COLO668 (cell line): ENCODE measurements around the gene ATP10B.

Experiments used
- DNase-seq: peaks from one replicate; lab custom pipeline; 2025; ENCODE audit not compliant: unreplicated experiment; lab: John Stamatoyannopoulos, UW

Gene ATP10B

DNA sequence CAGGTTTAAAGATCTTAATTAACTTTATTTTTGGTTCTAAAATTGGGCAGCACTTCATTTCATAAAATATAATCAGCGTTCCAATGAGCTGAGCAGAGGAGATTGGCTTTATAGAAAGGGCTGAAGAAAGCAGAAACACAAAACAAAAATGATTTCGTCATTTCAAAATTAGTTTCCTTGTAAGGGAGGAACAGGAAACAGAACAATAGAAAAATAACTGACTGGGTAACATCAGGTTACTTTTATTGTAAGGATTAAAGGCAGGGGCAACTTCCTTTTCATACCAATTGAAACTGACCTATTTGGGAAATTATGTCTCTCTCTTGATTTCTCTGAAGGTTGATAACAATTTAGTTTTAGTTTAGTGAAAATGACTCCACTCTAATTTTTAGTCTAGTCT, 157.1 kb downstream of the ATP10B start:
- DNase-seq: no peak

DNA sequence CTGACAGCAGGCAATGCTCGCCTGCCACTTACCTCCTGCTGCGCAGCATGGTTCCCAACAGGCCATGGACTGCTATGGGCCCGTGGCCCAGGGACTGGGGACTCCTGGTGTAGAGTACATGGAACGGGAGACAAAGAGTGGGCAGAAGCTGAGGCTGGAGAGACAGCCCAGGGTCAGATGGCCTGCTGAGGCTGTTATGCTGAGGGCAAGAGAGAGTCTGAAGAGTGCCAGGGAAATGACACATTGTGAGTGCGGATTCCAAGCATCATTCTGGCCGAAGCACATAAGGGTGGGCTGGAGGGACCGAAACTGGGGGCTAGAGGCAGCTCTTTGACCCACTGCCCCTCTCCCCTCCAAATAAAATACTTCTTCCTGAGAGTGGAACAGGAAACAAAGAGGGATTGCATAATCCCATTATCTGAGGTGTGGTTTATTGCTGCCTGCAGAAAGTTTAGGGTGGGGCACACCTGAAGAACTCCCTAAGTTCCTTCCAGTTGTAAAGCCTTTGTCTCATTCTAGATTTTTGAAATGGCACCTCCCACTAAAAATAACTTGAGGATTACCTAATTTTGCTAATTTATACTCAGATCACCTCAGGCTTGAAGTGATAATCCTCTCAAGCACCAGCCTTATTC, 158.1 kb downstream of the ATP10B start:
- no peak for DNase-seq

DNA sequence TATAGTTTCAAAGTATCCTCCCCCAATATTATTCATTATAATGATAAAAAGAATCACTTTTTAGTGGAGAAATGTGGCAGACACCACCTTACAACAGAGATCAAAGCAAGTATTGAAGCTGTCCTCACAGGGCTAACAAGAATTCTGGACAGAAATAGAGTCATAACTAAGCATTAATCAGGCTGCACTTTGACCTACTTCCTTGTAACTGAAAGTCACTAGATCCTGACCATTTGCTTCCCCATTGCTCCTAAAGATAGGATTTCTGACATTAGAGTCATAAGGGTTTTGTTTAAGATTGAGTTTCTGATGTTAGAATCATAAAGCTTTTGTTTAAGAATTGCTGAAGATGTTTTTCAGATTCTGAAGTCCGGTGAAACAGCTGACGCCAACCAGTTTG, 159.7 kb downstream of the ATP10B start:
- no peak for DNase-seq

DNA sequence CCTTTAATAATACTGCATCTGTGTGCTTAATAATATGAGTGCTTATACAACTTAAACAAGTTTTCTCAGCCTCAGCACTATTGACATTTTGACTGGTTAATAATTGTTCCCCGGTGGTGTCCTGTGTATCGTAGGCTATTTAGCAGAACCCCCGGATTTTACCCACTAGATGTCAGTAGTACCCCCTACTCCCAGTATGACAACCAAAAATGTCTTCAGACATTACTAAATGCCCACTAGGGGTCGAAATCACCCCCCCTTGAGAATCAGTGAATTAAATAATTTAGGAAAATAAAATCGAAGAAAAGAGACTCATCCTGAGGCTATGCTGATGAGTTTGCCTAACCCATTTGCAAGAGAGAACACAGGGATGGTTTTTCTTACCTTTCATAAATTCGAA, 166.3 kb downstream of the ATP10B start:
- no peak for DNase-seq

DNA sequence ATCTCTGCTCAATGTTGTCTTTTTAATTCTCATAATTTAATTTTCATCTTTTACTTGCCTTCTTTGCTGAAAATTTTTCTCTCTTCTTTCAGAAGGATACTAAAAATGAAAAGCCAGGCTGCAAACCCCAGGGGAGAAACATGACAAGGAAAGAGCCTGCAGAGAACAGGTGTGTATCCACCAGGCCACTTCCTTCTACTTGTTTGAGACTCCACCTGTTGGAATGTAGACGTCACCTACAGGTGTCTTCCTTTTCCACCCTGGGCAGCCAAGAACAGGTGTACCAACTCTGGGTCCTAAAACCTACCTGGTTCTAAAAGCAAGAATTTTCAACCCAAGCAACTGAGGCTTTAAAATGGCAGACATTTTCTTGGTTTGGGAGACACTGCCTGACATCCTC, 166.8 kb downstream of the ATP10B start:
- peak; percentile 10 for DNase-seq

DNA sequence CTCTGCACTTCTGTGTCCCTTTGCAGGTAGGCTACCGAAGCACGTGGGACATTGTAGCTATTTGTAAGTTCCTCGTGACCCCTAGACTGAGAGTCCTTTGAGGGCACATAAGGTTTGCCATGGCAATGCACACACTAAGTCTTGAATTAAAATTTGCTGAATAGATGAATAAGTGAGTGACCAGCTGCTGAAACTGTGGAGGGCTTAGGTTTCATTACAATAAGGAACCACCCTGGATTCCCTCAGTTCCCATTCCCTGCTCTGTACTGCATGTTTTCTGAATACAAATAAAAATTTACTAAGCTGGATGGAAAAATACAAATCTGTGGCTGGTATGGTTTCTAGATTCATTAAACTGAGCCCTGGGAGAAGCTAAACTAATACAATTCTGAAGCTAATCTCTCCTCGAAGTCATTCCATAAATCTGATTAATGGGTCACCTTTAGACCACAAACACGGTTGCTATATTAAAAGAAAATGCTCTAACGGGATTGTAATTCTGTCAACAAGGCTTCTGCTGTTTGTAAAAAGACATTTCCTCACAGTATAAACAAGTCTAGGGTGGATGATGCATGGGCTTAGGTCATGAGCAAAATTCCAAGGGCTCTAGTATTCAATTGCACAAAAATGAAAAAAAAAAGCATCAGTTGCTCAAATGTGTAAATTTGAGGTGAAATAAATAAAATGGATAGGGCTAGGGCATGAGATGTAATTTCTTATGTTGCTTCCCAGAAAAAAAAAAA, 172.3 kb downstream of the ATP10B start:
- DNase-seq: no peak

DNA sequence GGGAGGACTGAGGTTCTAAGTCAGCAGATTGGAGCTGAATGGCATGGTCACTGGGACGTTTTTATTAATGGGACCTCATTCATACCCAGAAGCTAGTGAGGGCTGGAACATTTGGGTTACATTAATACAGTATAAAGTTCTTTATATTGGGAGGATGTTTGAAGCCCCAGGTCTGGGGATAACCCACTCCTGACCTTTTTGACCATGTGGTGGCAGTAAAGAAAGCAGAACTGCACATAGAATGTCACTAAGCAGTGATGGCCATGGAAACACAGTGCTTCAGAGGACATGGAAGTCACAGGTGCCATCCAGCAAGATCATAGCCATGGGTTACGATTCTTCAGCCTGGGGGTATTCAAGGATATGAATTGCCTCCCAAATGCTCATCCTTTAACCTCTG, 176.0 kb downstream of the ATP10B start:
- no peak for DNase-seq

DNA sequence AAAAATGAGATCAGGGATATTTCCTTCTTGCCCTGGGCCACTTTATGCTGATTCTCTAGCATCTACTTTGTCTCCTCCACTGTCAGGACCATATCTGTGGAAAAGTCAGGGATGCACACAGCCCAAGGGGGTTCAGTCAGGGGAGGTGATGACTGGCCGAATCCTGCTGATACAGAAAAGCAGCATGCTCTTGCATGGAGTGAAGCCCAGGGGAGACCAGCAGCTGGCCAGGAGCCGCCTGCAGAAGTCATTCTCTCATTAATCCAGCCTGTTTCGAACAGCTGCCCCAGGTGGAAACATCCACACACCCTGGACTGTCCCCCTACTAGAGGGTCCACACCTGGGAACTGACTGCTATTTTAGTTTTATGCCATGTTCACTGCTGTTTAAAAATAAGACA, 177.1 kb downstream of the ATP10B start:
- no peak for DNase-seq

DNA sequence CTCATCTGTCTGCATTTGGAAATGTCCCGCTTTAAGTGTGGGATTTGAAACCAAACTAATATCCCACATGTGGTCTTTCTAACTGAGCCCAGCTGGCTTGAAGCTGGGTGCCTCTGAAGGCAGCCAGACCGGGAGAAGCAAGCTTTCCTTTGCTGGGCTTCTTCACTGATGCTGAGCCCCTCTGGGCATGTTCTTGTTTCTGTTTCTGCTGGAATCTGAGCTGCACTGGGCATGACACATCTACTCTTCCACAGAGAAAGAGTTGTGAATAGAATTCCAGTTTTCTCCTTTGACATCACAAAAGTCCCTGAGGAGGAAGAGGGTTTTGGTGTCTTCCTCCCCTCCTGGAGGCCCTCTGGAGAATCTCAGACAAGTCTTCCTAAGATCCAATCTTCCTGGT, 179.5 kb downstream of the ATP10B start:
- DNase-seq: no peak

DNA sequence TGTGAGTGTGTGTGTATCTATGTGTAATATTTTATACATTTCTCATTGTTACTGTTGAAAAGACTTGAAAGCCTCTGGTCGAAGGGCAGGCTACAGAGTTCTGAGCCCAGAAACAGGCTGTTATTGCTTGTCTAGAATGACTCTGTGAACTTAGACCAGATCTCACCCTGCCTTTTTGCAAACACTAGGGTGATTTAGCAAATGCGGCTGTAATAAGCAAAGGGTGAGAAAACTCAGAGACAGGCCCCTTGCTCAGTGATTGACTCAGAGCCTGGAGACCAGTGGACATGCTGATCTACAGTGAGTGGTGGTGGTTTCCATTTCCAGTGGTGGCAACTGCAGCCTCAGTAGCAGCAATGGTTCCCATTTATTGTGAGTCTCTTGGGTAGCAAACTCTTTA, 183.7 kb downstream of the ATP10B start:
- DNase-seq: no peak

DNA sequence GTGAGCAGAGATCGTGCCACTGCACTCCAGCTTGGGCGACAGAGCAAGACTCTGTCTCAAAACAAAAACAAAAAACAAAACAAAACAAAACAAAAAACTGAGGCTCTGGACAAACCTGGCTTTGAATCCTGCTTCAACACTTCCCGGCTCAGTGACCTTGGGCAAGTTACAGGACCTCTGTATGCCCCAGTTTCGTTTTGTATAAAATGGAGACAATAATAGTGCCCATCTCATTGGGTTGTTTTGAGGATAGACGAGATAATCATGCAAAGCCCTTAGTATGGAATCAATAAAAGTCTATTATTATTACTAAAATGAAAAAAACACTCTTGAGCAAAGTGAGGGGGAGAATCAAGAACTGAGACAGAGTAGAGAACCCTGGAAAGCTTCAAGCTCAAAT, 184.9 kb downstream of the ATP10B start:
- no peak for DNase-seq

DNA sequence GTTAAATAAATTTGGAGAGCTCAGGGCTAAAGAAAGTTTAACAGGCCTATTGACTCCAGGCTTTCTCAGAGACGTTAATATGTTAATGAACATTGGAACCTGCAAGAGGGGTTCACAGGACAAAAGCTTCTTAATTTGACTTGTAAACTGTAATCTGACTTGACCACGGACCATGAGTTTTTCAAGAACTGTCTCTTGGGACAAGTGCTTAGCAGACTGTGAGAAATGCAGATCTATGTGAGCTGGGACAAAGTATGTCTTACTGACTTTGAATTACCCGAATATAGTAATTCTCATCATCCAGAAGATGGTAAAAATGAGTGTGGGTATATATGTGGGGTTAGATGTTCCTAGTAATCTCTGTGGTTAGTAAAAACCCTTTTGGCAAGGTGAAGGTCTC, 186.6 kb downstream of the ATP10B start:
- DNase-seq: no peak

DNA sequence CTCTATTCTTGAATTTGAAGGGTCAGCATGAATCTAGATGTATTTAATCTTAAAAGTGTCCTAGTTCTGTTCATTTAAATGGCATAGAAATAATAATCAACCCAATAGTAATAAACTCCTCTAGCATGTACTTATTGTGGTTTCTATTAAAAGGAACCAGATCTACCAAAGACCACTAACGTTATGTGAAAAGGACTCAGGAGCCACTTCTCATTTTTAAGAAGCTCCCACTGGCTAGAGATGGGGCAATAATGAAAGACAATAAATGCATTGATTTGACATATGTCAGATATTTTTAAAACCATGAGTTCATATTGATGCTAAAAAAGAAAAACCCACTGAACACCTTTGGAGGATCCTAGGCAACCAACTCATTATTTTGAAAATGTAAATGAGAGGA, 191.9 kb downstream of the ATP10B start:
- no peak for DNase-seq

DNA sequence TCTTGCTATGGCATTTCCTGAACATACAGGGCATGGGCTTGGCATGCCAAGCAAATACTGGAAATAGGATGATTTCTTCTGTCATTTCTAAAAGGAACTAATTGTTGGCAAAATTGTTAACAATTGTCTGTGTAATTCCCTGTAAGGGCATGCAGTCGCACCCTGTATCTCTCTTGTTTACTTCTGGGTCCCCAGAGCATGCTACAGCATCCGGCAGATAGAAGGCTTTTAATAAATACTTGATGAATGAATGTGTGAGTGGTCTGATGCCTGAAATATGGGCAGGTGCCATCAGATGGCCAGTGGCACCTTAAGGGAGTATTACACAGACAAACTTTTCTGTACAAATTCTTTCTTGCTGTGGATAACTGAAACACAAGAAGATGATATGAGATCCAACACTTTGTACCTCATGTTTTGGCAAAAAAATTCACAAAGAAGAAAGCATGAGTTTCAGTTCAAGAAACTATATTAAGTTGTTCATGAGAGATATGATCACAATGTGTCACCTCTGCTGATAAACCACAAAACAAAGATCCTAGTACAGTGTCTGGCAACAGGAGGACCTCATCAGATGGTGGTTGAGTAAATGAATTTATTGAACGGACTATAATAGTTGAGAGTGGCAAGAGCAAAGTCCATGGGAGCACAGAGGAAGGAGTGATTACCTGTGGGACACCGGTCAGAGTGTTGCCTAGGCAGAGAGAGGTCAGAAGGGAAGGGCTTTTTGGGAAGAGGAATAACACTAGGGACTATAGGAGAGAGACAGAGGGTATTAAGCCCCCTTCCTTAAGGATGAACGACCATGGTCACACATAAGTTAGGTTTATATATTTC, 194.2 kb downstream of the ATP10B start:
- no peak for DNase-seq

DNA sequence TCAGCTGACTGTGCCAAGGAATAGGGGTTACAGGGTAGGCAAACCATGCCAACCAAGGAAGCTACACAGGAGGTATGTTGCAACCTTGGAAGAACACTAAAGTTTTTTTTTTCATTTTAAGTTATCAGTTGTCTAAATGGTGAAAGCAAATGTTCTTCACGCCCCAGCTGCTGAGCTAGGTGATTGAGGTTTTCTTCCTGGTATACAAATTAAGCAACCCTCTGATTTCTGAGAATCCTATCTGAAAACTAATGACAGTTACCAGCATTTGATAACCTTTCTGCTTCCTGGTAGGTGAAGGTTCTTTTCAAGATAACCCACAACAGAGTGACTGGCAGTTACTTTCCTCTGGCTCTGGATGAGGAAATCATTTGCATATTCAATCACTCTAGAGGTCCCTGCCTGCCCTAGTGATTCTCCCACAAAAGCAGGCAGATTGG, 194.9 kb downstream of the ATP10B start:
- DNase-seq: no peak

DNA sequence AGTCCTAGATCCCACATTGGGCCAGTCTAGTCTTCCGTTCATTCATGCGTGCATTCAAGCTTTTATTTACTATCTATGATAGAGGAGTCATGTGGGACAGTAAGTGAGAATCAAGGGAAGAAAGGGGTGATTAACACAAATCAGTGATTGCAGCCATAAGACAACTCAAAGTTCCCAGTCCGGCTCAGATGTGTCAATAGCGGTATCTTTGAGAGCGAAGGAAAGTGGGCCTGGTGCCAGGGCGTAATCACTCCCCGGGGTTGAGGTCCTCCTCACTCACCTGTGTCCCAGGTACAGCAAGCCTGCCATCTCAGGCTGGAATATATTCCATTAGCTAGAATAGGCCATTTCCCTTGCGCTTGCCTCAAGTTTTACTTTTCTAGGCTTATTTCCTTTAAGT, 196.3 kb downstream of the ATP10B start:
- DNase-seq: no peak

DNA sequence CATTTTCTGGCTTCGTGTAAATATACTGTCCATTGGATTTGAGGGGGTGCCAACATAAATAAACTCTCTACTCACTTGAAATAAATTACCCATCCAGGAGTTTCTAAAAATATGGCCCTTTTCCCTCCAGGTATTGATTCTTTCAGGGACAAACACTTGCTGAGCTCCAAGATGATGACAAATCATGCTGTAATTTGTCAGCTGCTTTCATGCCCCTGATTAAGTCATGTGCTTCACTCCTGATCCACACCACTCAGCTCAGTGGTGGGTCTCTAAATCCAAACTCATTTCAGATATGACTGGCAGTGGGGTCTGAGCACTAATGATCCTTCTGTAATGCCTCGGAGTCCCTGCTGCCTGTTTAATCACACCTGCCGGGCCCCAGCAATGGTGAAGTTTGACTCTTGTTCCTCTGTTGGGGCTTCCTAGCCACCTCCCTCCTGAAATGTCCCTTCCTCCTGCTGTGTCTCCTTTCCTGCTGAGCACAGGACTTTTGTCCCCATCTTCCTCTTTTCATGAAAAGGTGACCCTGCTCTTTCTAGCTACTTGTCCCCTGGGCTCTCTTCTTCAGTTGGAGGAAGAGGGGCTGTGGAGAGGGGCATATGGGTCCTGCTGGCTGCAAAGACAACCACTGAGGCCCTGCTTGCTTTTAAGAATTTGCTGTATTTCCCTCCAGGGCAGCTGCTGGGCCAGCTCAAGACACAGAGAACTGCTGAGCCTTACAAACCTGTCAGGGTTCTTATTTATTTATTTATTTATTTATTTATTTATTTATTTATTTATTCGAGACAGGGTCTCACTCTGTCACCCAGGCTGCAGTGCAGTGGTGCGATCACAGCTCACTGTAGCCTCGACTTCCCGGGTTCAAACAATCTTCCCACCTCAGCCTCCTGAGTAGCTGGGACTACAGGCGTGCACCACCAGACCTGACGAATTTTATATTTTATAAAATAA, 200.0 kb downstream of the ATP10B start:
- peak; percentile 10 for DNase-seq

DNA sequence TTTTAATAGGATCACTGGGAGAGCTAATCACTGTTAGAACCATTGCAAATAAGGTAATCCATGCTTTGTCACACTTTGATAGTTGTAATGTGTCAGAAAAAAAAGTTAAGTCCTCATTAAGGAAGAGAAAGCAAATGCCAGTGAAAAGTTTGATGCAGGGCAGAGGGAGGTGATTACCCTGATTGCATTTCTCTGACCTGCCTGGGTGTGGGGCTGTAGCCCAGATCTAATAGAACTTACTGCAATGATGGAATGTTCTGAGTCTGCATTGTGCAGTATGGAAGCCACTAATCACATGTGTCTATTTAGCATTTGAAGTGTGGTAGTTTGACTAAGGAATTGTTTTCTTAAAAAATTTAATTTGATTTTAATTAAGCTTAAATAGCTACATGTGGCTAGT, 202.7 kb downstream of the ATP10B start:
- DNase-seq: peak; percentile 2

DNA sequence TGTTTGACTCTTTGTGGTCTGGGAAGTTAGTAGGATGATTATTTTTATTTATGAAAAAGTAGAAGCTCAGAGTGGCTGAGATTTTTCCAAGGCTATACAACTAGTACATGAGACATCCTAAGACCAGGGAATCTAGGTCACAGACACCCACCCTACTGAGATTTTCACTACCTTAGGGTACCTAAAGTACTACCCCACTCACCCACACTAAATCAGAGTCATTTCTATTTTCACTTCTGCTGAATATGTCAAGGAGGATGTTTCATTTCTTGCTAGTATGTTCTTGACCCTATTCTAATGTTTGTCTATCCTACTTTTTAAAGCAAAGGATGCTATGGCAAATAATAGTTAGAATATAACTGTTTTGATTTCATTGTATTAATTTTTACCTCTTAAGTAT, 206.0 kb downstream of the ATP10B start:
- DNase-seq: no peak

DNA sequence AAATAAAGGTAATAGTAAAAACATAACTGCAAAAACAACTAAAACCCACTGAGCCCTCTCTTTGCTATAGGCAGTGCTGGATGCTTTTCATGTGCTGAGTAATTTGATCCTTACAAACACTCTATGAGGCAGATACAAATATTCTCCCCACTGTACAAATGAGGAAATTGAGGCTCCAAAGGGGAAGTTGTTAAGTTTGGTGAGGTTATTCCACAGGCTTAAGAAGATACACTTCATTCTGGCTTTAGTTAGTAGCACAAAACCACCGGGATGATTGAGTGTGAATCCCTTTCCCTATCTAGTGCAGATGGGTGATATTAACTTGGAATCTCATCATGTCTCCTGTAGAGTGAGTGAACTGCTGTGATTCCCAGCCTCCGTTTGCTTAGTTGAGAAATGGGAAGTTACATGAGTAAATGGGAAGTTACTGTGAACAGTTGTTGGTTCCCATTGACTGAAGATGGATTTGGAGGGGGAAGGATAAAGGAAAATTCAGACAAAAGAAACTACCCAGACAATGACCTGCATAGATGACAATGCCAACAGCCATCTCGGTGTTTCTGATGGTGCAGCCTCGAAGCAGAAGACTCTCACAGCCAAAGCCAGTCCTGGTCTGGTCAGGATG, 208.3 kb downstream of the ATP10B start:
- DNase-seq: no peak
